ENCODE data around the gene PVALB. TPM values are rescaled to one million over a fixed set of nuclear protein-coding genes. Genes with fewer than 3 reads are reported as not detected.

PVALB gene
- total RNA-seq, 2 experiments from 2014 or later = not detected

DNA sequence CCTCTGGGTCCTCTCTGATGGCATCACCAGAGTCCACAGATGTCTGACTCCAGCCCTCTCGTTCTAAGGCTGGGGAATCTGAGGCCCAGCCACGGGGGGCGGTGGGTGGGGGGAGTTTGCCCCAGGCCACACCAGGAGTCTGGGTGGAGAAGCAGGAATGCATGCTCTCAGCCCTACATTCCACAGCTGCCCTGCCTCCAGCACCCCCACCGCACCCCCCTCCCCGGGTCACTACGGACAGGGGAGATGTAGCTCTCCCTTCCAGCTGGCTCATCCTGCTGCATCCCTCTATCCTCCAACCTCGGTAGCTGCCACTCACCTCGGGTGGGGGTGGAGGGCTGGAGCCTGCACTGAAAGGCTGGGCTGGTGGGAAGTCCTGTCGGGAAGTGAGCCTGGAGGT lies 2.3 kb upstream of the PVALB start:
- no peak for DNase-seq (ENCODE audit: low spot score)
- no peaks in the 10 kb centered on the region for H3K9me2 ChIP-seq (ENCODE audit: insufficient read depth, low read length)
- H3K27ac ChIP-seq (ENCODE audit: low read depth, low read length, poor library complexity, severe bottlenecking) = no peak overlapping the region
- no peaks in the 10 kb centered on the region for H3K4me1 ChIP-seq (ENCODE audit: insufficient read depth, low read length, poor library complexity, severe bottlenecking)
- no peaks in the 10 kb centered on the region for H3K9me3 ChIP-seq (ENCODE audit: low read length)
- intact Hi-C loops (cut with micrococcal nuclease; ENCODE audit: unreplicated experiment) = no loop called here
- no TSS peak for BruUV-seq (replicated peaks)
- POLR2A ChIA-PET = no interaction called here
- H2AFZ ChIP-seq (ENCODE audit: low read length) = no peak overlapping the region
- no peak overlapping the region for H3K4me3 ChIP-seq (ENCODE audit: low read depth, low read length, poor library complexity, severe bottlenecking)
- H4K20me1 ChIP-seq (ENCODE audit: insufficient read depth, low read length) = no peaks in the 10 kb centered on the region
- TF ChIP-seq EZH2phosphoT487 (IDR thresholded peaks at IDR 0.05; ENCODE audit: borderline replicate concordance, low read depth, low read length) = no peak
- TF ChIP-seq, protein P1, sequence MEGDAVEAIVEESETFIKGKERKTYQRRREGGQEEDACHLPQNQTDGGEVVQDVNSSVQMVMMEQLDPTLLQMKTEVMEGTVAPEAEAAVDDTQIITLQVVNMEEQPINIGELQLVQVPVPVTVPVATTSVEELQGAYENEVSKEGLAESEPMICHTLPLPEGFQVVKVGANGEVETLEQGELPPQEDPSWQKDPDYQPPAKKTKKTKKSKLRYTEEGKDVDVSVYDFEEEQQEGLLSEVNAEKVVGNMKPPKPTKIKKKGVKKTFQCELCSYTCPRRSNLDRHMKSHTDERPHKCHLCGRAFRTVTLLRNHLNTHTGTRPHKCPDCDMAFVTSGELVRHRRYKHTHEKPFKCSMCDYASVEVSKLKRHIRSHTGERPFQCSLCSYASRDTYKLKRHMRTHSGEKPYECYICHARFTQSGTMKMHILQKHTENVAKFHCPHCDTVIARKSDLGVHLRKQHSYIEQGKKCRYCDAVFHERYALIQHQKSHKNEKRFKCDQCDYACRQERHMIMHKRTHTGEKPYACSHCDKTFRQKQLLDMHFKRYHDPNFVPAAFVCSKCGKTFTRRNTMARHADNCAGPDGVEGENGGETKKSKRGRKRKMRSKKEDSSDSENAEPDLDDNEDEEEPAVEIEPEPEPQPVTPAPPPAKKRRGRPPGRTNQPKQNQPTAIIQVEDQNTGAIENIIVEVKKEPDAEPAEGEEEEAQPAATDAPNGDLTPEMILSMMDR (conservative IDR thresholded peaks at IDR 0.05; ENCODE audit: low read length) = no peak
- H3K79me2 ChIP-seq (ENCODE audit: insufficient read depth, low read depth, low read length) = no peaks in the 10 kb centered on the region
- H3K4me2 ChIP-seq (ENCODE audit: low read length) = no peak overlapping the region
- CTCF ChIA-PET (ENCODE audit: unreplicated experiment) = no interaction called here
- H3K36me3 ChIP-seq (ENCODE audit: insufficient read depth, low read length) = no peaks in the 10 kb centered on the region

DNA sequence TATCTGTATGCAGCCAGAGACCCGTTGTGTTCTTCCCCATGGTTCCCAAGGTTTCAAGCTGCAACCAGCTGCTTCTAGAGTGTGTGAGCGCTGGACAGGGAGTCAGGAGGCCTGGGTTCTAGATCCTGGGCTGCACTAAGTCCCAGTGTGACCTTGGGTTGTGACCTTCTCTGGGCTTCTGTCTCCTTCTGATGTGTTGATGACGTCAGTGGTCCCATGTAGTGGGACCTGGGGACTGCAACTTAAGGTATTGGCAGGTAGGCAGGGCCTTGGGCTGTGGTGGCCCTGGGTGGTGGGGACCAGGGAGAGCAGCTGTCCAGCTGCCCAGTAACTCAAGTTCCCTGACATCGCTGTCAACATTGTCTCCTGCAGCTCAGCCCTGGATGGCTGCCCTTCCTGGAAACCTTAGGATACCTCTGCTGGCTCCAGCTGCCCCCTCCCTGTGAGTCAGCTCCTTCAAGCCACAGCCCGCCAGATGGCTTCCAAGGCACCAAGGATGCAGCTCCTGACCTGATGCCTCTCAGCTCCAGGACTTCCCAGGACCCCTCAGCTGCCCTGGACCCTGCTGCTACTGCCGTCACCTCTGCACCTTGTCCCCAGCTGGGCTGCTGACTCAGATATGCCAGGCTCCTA lies 1.3 kb upstream of the PVALB start:
- H3K36me3 ChIP-seq (ENCODE audit: insufficient read depth, low read length) = no peaks in the 10 kb centered on the region
- no TSS peak for BruUV-seq (replicated peaks)
- no peaks in the 10 kb centered on the region for H3K9me2 ChIP-seq (ENCODE audit: insufficient read depth, low read length)
- CTCF ChIA-PET (ENCODE audit: unreplicated experiment) = no interaction called here
- no peak overlapping the region for H3K27ac ChIP-seq (ENCODE audit: low read depth, low read length, poor library complexity, severe bottlenecking)
- no peak overlapping the region for H3K4me2 ChIP-seq (ENCODE audit: low read length)
- no peaks in the 10 kb centered on the region for H3K79me2 ChIP-seq (ENCODE audit: insufficient read depth, low read depth, low read length)
- no peak overlapping the region for H3K4me3 ChIP-seq (ENCODE audit: low read depth, low read length, poor library complexity, severe bottlenecking)
- H2AFZ ChIP-seq (ENCODE audit: low read length) = no peak overlapping the region
- H3K4me1 ChIP-seq (ENCODE audit: insufficient read depth, low read length, poor library complexity, severe bottlenecking) = no peaks in the 10 kb centered on the region
- intact Hi-C loops (cut with micrococcal nuclease; ENCODE audit: unreplicated experiment) = no loop called here
- H3K9me3 ChIP-seq (ENCODE audit: low read length) = no peaks in the 10 kb centered on the region
- POLR2A ChIA-PET = no interaction called here
- no peaks in the 10 kb centered on the region for H4K20me1 ChIP-seq (ENCODE audit: insufficient read depth, low read length)
- TF ChIP-seq, protein P1 (conservative IDR thresholded peaks at IDR 0.05; ENCODE audit: low read length) = no peak
- TF ChIP-seq EZH2phosphoT487 (IDR thresholded peaks at IDR 0.05; ENCODE audit: borderline replicate concordance, low read depth, low read length) = no peak
- DNase-seq (ENCODE audit: low spot score) = no peak

DNA sequence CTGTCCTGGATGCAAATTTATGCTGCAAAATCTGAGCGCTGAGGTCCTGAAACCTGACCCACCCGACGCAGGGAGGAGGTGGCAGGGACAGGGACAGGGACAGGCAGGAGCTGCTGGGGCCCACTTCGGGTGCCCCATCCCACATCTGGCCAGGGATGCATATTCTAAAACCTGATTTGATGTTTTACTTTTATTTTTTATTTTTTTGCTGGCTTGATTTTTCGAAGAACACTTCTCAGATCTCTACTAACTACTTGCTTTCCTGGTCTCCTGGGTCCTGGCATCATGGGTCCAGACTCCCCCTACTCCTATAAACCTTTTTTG lies 652 bp upstream of the PVALB start:
- Histone ChIP-seq H2AFZ (ENCODE audit: low read length) (no peak overlapping the region), H3K27ac (ENCODE audit: low read depth, low read length, poor library complexity, severe bottlenecking) (no peak overlapping the region), H4K20me1 (ENCODE audit: insufficient read depth, low read length) (no peaks in the 10 kb centered on the region), H3K79me2 (ENCODE audit: insufficient read depth, low read depth, low read length) (no peaks in the 10 kb centered on the region), H3K4me1 (ENCODE audit: insufficient read depth, low read length, poor library complexity, severe bottlenecking) (no peaks in the 10 kb centered on the region), H3K9me3 (ENCODE audit: low read length) (no peaks in the 10 kb centered on the region), H3K9me2 (ENCODE audit: insufficient read depth, low read length) (no peaks in the 10 kb centered on the region), H3K4me2 (ENCODE audit: low read length) (no peak overlapping the region), H3K36me3 (ENCODE audit: insufficient read depth, low read length) (no peaks in the 10 kb centered on the region), H3K4me3 (ENCODE audit: low read depth, low read length, poor library complexity, severe bottlenecking) (no peak overlapping the region)
- POLR2A ChIA-PET = no interaction called here
- CTCF ChIA-PET (ENCODE audit: unreplicated experiment) = no interaction called here
- no TSS peak for BruUV-seq (replicated peaks)
- intact Hi-C loops (cut with micrococcal nuclease; ENCODE audit: unreplicated experiment) = no loop called here
- no peak for DNase-seq (ENCODE audit: low spot score)
- no peak for TF ChIP-seq EZH2phosphoT487 (IDR thresholded peaks at IDR 0.05; ENCODE audit: borderline replicate concordance, low read depth, low read length)
- TF ChIP-seq, protein P1 (conservative IDR thresholded peaks at IDR 0.05; ENCODE audit: low read length) = no peak

Data from OCI-LY7 (cell line).